HepG2 (cell line): ENCODE measurements around the gene MAPKAPK3.

Experiments used
- CTCF ChIP-seq: sonication (generic); formaldehyde crosslinking; IDR thresholded peaks from 2 replicates; pipeline ENCODE4 v1.5.0; 2020; ENCODE audit warnings: mild to moderate bottlenecking, missing genetic modification reagents, moderate library complexity
- EZH2 ChIP-seq: conservative IDR thresholded peaks from 2 replicates; pipeline ENCODE4 v1.6.1; 2012; ENCODE audit warnings: mild to moderate bottlenecking, low read depth, low read length, moderate library complexity
- HMGXB4 ChIP-seq, 2 experiments: sonication (generic) in 1 of 2; formaldehyde crosslinking in 1 of 2; IDR thresholded peaks; 2 replicates each; pipeline versions ENCODE4 v1.4.0 to v1.6.1; 2018 to 2020; ENCODE audit warnings: missing genetic modification reagents in 2 of 2, borderline replicate concordance in 1 of 2, low read depth in 1 of 2, mild to moderate bottlenecking in 1 of 2, missing biosample characterization in 1 of 2
- NFATC3 ChIP-seq: sonication (generic); formaldehyde crosslinking; IDR thresholded peaks from 2 replicates; pipeline ENCODE4 v1.5.1; 2020; ENCODE audit warnings: mild to moderate bottlenecking, missing genetic modification reagents
- NR2C2 ChIP-seq: sonication (generic); formaldehyde crosslinking; IDR thresholded peaks from 2 replicates; pipeline ENCODE4 v1.4.0; 2020; ENCODE audit warnings: missing genetic modification reagents, mild to moderate bottlenecking, moderate library complexity, borderline replicate concordance
- NR2F6 ChIP-seq, 2 experiments: IDR thresholded peaks; 2 replicates each; pipeline ENCODE4 v1.6.1; 2016; ENCODE audit warnings: antibody characterized with exemption in 1 of 2, mild to moderate bottlenecking in 1 of 2
- POLR2A ChIP-seq, 2 experiments: IDR thresholded peaks; 2 replicates each; pipeline ENCODE4 v1.6.1; 2011; ENCODE audit warnings: low read depth in 2 of 2, low read length in 2 of 2, mild to moderate bottlenecking in 1 of 2, moderate library complexity in 1 of 2; ENCODE audit not compliant: insufficient read depth in 1 of 2
- SMYD3 ChIP-seq: sonication (generic); formaldehyde crosslinking; IDR thresholded peaks from 2 replicates; pipeline ENCODE4 v1.8.1; 2023; ENCODE audit warnings: mild to moderate bottlenecking, missing genetic modification reagents
- TAF1 ChIP-seq: sonication (generic); formaldehyde crosslinking; IDR thresholded peaks from 2 replicates; pipeline ENCODE4 v1.4.0; 2020; ENCODE audit warnings: missing genetic modification reagents
- ZKSCAN8 ChIP-seq: IDR thresholded peaks from 2 replicates; pipeline ENCODE4 v1.6.1; 2016; ENCODE audit warnings: borderline replicate concordance, missing genetic modification reagents, missing compliant biosample characterization
- ZNF224 ChIP-seq: sonication (generic); formaldehyde crosslinking; IDR thresholded peaks from 2 replicates; pipeline ENCODE4 v1.5.0; 2020; ENCODE audit warnings: mild to moderate bottlenecking, missing genetic modification reagents
- ZNF740 ChIP-seq: sonication (generic); formaldehyde crosslinking; IDR thresholded peaks from 2 replicates; pipeline ENCODE4 v1.4.0; 2020; ENCODE audit warnings: missing genetic modification reagents
- ZNF770 ChIP-seq: sonication (generic); formaldehyde crosslinking; IDR thresholded peaks from 2 replicates; pipeline ENCODE4 v1.5.0; 2020; ENCODE audit warnings: mild to moderate bottlenecking, missing genetic modification reagents

- TF ChIP-seq ZNF770 (CRISPR knock-in tag): no peak
- TF ChIP-seq CTCF: peak; percentile 35
- no peak for TF ChIP-seq NR2C2 (CRISPR knock-in tag)
- no peak for TF ChIP-seq NFATC3 (CRISPR knock-in tag)
- no peak for TF ChIP-seq SMYD3
- TF ChIP-seq EZH2: no peak
- TF ChIP-seq POLR2A (IDR thresholded peaks at IDR 0.05; ENCODE audit: insufficient read depth in 1 of 2, low read depth in 2 of 2, low read length in 2 of 2): no peak
- no peak for TF ChIP-seq NR2F6 (IDR thresholded peaks at IDR 0.05)
- TF ChIP-seq NR2F6 (CRISPR knock-in tag; IDR thresholded peaks at IDR 0.05): no peak
- TF ChIP-seq TAF1 (CRISPR knock-in tag): no peak
- no peak for TF ChIP-seq ZKSCAN8 (CRISPR knock-in tag)
- TF ChIP-seq HMGXB4 (CRISPR knock-in tag; IDR thresholded peaks at IDR 0.05; ENCODE audit: borderline replicate concordance in 1 of 2, low read depth in 1 of 2): no peak
- TF ChIP-seq ZNF740 (CRISPR knock-in tag): no peak
- TF ChIP-seq ZNF224: no peak
These were observed 58.5 kb downstream of the MAPKAPK3 start for GRCh38 chr3:50675179-50676030.
